BJ (cell line): ENCODE data around the gene CERK. TPM values are rescaled to one million over a fixed set of nuclear protein-coding genes. Genes with fewer than 3 reads are reported as not detected.

Experiments used
- CTCF ChIA-PET: fragments of 350-600 bp; formaldehyde crosslinking; extraction: SDS; loops from one replicate; lab custom pipeline; 2021; ENCODE audit warnings: antibody characterized with exemption, inconsistent platforms; lab: Yijun Ruan, JAX
- POLR2A ChIA-PET: fragments of 300-600 bp; sonication (Branson Sonifier 250); formaldehyde crosslinking; extraction: SDS; loops from one replicate; lab custom pipeline; 2021; ENCODE audit warnings: antibody characterized with exemption; lab: Charles Lee
- DNase-seq: peaks from one replicate; pipeline ENCODE4 v3.0.0-alpha.2; 2011; ENCODE audit warnings: low read depth
- H3K27me3 ChIP-seq: 2 replicates; pipeline ENCODE4 v1.6.0; 2011; ENCODE audit warnings: low read length; ENCODE audit not compliant: control insufficient read depth, insufficient read depth
- H3K36me3 ChIP-seq: 2 replicates; pipeline ENCODE4 v1.5.1; 2011; ENCODE audit warnings: low read length; ENCODE audit not compliant: control insufficient read depth, insufficient read depth
- H3K4me3 ChIP-seq: 2 replicates; pipeline ENCODE4 v1.5.1; 2011; ENCODE audit warnings: low read depth, mild to moderate bottlenecking, control low read depth, low read length
- CTCF ChIP-seq: IDR thresholded peaks from 2 replicates; pipeline ENCODE4 v1.5.1; 2011; ENCODE audit warnings: low read depth, mild to moderate bottlenecking, control low read depth, inconsistent platforms, low read length, moderate library complexity; ENCODE audit not compliant: insufficient read depth
- polyA plus RNA-seq: library from polyadenylated mRNA; depleted of rRNA; stranded (reverse); fragments of >200 nt; gene quantifications from 2 replicates; pipeline ENCODE4 v1.2.3, GENCODE V29; 2011

The CERK gene
- polyA plus RNA-seq, 1 experiment: 32.6 TPM

- Histone ChIP-seq H3K4me3 (no peak overlapping the region), H3K27me3 (no peaks in the 10 kb centered on the region), H3K36me3 (no peaks in the 10 kb centered on the region)
- DNase-seq: no peak
- no peak for TF ChIP-seq CTCF
- POLR2A ChIA-PET: no interaction called here
- CTCF ChIA-PET: interaction anchor here (1.2 to 1.5 kb wide), 2 partner anchors 16 to 18 kb away, joined by 3 to 5 read pairs; no protein-coding TSS in a partner anchor
Measured at GRCh38 chr22:46740910-46741780, 3.1 kb upstream of the CERK start.

GRCh38 chr22:46739094-46739870 is 1.2 kb upstream of the CERK start:
- Histone ChIP-seq H3K4me3 (peak overlapping the region; percentile 59), H3K27me3 (no peaks in the 10 kb centered on the region), H3K36me3 (no peaks in the 10 kb centered on the region)
- peak; percentile 47 for TF ChIP-seq CTCF
- DNase-seq: no peak
- POLR2A ChIA-PET: no interaction called here
- CTCF ChIA-PET: interaction anchor here (0.5 to 1.8 kb wide), 6 partner anchors 10 to 65 kb away, joined by 3 to 9 read pairs (median 4); partner anchors contain the start of gene TBC1D22A

DNA sequence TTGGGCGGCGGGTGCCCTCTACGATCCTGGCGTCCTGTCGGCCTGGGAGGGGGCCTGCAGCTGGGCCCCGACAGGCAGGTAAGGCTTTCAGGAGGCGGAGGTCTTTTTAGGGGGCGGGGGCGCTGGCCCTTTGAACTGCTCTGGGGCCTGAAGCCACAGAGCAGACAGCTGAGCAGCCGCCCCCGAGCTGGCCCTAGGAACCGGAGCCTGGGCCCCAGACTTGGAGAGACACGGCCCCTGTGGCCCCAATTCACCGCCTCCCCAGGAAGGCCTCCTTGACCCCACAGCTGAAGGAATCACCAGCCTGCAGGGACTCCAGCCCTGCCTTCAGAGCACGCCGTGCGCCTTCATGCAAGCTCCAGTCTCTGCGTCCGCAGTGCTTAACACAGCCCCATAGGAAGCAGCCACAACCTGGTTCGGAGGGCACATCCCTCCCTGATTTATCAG is 618 bp upstream of the CERK start:
- Histone ChIP-seq H3K36me3 (no peaks in the 10 kb centered on the region), H3K27me3 (no peaks in the 10 kb centered on the region), H3K4me3 (peak overlapping the region; percentile 59)
- no peak for TF ChIP-seq CTCF
- no peak for DNase-seq
- ChIA-PET POLR2A (no interaction called here), CTCF (interaction anchor here (0.5 to 1.8 kb wide), 5 partner anchors 10 to 65 kb away, joined by 3 to 9 read pairs (median 4); partner anchors contain the start of gene TBC1D22A)

GRCh38 chr22:46737105-46737975 is 712 bp downstream of the CERK start:
- ChIA-PET CTCF (interaction anchor here (1.9 kb wide), 1 partner anchor 21 kb away, joined by 4 read pairs; no protein-coding TSS in a partner anchor), POLR2A (no interaction called here)
- Histone ChIP-seq H3K4me3 (peak overlapping the region; percentile 59), H3K36me3 (no peaks in the 10 kb centered on the region), H3K27me3 (no peaks in the 10 kb centered on the region)
- no peak for TF ChIP-seq CTCF
- DNase-seq: no peak
